G401 (cell line): ENCODE data around the gene CCNL1. TPM values are rescaled to one million over a fixed set of nuclear protein-coding genes. Genes with fewer than 3 reads are reported as not detected.
"Not testable (repeated sequence)": the region's sequence is repeated elsewhere in the genome, so short reads cannot be mapped to it uniquely, and the experiment has no call there.

Source experiments
- DNase-seq: peaks from one replicate; pipeline ENCODE4 v3.0.0-alpha.2; 2015; ENCODE audit warnings: low spot score
- in situ Hi-C: cut with HindIII; loops from 2 replicates; pipeline ENCODE4 v1.10.0; 2016; ENCODE audit warnings: low sequenced_read_pairs, mixed read lengths
- total RNA-seq: library from RNA; depleted of rRNA; stranded (reverse); fragments of >200 nt; shearing (Covaris generic); gene quantifications from 2 replicates; pipeline ENCODE4 v1.2.3, GENCODE V29; 2014

The CCNL1 gene
- total RNA-seq, 1 experiment from 2014 or later, result 87.5 TPM

- in situ Hi-C loops, result no loop called here
- no peak for DNase-seq
These were observed 47.4 kb downstream of the CCNL1 start for GRCh38 chr3:157112536-157112935.

- no peak for DNase-seq
- in situ Hi-C loops, result no loop called here
These were observed 48.4 kb downstream of the CCNL1 start for GRCh38 chr3:157111518-157111917.

GRCh38 chr3:157110761-157111278 is 49.1 kb downstream of the CCNL1 start:
- no peak for DNase-seq
- in situ Hi-C loops, result no loop called here

GRCh38 chr3:157109267-157110141 is 50.4 kb downstream of the CCNL1 start:
- DNase-seq, result no peak
- in situ Hi-C loops, result no loop called here

- in situ Hi-C loops, result no loop called here
These were observed 52.3 kb downstream of the CCNL1 start for GRCh38 chr3:157107644-157108133.

GRCh38 chr3:157107037-157107436 is 52.9 kb downstream of the CCNL1 start:
- in situ Hi-C loops, result no loop called here
- no peak for DNase-seq

More at GRCh38 chr3:157107644-157108133, 52.3 kb downstream of the CCNL1 start:
- no peak for DNase-seq

- in situ Hi-C loops, result no loop called here
- DNase-seq, result no peak
These were observed 54.9 kb downstream of the CCNL1 start for GRCh38 chr3:157104928-157105652.

DNA sequence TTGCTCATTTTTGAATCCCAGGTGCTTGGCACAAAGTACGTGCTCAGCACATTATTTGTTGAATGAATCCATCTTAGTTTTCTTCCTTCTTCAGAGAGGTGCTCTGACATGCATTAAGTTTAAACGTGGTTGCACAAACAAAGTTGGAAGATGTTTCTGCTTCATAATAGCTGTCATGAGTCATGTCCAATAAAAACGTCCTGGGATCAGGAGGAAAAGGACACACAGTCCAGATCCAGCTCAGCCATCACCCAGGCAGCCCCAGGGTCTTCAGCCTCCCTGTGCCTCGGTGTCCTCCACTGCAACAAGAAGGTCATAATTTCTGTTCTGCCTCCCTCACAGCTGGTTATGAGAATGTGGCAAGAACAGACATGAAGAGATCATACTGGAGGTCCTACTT is 55.4 kb downstream of the CCNL1 start:
- in situ Hi-C loops, result no loop called here
- no peak for DNase-seq

DNA sequence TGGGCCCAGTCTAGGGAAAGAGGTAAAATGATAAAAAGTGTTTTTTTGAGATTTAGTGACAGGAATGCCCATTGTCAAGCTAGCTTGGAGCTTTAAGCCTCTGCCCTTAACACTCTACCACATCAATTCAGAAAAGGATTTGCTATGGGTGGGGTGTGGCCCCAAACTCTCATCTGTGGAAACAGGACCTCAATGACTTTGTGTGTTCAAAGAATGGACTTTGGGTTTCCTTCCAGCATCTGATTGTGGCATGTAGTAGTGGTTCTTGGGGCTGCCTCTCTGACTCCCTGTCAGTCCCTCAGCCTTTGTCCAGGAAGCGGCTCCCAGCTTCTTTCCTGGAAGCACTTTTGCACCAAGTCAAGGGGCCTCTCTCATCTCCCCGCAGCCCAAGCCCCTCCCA is 56.1 kb downstream of the CCNL1 start:
- no peak for DNase-seq
- in situ Hi-C loops, result no loop called here

GRCh38 chr3:157103280-157103679 is 56.7 kb downstream of the CCNL1 start:
- in situ Hi-C loops, result no loop called here
- DNase-seq, result no peak

DNA sequence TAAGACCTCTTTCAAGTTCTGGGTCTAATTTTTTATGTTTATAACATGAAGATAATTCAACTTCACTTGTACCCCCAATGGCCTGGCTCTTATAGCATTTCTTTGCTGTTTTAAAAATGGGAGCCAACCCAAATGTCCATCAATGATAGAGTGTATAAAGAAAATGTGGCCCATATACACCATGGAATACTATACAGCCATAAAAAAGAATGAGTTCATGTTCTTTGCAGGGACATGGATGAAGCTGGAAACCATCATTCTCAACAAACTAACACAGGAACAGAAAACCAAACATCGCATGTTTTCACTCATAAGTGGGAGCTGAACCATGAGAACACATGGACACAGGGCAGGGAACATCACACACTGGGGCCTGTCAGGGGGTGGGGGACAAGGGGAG is 57.4 kb downstream of the CCNL1 start:
- DNase-seq, in situ Hi-C loops: not testable (repeated sequence)

- in situ Hi-C loops, result no loop called here
- no peak for DNase-seq
These were observed 57.8 kb downstream of the CCNL1 start for GRCh38 chr3:157102098-157102497.

- DNase-seq, result no peak
- in situ Hi-C loops, result no loop called here
These were observed 58.5 kb downstream of the CCNL1 start for GRCh38 chr3:157101486-157101885.

- DNase-seq, result no peak
- in situ Hi-C loops, result no loop called here
These were observed 59.1 kb downstream of the CCNL1 start for GRCh38 chr3:157100608-157101396.

DNA sequence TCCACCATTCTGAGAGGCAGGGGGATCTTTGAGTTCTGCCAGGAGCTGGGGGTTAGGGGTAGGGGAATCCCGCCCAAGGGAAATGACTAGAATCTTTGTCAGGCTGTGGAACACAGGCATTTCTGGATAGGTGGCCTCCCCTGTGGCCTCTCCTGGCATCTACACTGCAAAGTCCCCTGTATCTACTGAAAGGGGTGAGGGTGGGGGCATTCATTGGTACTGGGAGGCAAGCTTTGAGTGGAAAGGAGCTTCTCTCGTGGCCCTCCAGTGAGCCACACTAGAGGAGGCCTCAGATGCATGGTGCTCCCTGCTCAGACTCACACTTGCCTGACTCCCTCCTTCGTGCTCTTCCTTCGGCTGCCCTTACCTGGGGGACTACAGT is 59.9 kb downstream of the CCNL1 start:
- DNase-seq, result no peak
- in situ Hi-C loops, result no loop called here

DNA sequence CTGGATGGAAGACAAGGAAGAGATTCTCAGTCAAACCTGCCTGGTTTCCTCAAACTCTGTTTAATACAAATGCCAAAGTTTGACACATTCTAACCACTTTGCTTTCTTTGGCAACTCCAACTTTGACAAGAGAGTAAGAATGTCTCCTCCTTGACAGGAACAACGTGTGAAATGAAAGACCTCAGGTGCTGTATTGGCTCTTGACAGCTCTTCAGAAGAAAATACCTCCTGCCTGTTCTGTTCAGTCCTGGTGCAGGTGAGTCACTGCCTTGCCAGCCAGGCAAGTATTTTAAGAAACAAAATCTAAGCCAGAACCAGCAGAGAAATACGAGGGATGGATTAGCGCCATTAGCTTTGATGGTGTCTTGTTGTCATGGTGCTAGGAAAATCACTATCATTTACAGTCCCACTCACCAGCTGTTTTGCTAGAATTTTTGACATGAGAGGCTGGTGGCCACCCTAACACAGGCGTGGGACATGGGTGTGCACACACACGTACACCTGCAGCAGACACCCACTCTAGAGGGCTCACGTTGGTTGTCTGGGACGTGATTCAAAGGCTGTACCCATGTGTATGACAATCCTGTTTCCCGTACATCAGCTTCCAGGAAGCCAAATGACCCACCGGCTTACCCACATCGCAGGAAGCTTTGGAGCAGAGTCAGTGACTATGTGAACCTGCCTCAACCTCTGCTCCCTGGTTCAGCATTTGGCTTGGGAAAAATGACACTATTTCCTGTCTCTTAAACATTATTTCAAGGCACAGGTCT is 60.4 kb downstream of the CCNL1 start:
- in situ Hi-C loops, result no loop called here
- DNase-seq, result no peak

- in situ Hi-C loops, result no loop called here
- no peak for DNase-seq
These were observed 61.1 kb downstream of the CCNL1 start for GRCh38 chr3:157098823-157099185.

DNA sequence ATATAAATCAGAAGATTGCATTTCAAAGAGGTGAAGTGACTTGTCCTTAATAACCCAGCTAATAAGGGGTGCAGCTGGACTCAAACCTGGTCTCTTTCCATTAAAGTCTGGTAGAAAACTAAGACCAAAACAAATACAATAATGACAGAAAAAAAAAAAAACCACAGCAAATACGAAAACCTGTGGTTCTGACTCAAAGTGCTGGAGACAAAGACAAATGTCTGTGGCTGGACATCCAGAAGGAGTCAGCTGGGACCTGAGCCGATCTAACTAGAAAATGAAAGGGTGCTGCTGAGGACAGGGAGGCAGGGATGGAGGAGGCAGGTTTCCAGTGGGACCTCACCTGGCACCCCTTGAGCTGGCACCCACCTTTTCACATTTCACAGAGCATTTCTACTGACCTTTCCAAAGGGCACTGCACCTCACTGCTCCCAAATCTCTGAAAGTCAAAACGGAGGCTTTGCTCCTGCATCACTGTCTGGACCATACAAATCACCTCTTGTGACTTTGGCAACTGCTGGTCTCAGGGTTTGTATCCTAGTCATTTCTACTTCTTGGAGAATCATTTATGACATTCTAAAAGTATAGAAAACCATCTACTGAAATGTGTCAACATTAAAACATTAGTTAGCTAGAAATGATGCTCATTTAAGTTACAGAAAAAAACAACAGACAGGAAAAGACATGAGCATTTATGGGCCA is 61.7 kb downstream of the CCNL1 start:
- in situ Hi-C loops, result no loop called here

More for the DNA sequence above, 61.7 kb downstream of the CCNL1 start:
- no peak for DNase-seq
